Nephron progenitor cell (in vitro differentiated cells): ENCODE results near the gene EXT2.

Experiments used
- DNase-seq: peaks from one replicate; pipeline ENCODE4 v3.0.0; 2021
- H3K27ac Mint-ChIP-seq: 2 replicates; pipeline ENCODE4 v1.8.0; 2021; ENCODE audit warnings: mild to moderate bottlenecking, moderate library complexity, mixed read lengths
- H3K27me3 Mint-ChIP-seq: 2 replicates; pipeline ENCODE4 v1.8.0; 2021; ENCODE audit warnings: mild to moderate bottlenecking, low read depth, mixed read lengths; ENCODE audit not compliant: poor library complexity
- H3K36me3 Mint-ChIP-seq: 2 replicates; pipeline ENCODE4 v1.8.0; 2021; ENCODE audit warnings: low read depth, mixed read lengths
- H3K4me1 Mint-ChIP-seq: 2 replicates; pipeline ENCODE4 v1.8.0; 2021; ENCODE audit warnings: mixed read lengths
- H3K4me3 Mint-ChIP-seq: 2 replicates; pipeline ENCODE4 v1.8.0; 2021; ENCODE audit warnings: mild to moderate bottlenecking, moderate library complexity, mixed read lengths
- H3K9me3 Mint-ChIP-seq: 2 replicates; pipeline ENCODE4 v1.8.0; 2021; ENCODE audit warnings: mild to moderate bottlenecking, moderate library complexity, mixed read lengths
- TF ChIP-seq, protein P1 (sequence below): fragments of 200-600 bp; sonication (generic); IDR thresholded peaks from 2 replicates; pipeline ENCODE4 v1.5.0; 2021; ENCODE audit warnings: antibody characterized with exemption

EXT2 gene

DNA sequence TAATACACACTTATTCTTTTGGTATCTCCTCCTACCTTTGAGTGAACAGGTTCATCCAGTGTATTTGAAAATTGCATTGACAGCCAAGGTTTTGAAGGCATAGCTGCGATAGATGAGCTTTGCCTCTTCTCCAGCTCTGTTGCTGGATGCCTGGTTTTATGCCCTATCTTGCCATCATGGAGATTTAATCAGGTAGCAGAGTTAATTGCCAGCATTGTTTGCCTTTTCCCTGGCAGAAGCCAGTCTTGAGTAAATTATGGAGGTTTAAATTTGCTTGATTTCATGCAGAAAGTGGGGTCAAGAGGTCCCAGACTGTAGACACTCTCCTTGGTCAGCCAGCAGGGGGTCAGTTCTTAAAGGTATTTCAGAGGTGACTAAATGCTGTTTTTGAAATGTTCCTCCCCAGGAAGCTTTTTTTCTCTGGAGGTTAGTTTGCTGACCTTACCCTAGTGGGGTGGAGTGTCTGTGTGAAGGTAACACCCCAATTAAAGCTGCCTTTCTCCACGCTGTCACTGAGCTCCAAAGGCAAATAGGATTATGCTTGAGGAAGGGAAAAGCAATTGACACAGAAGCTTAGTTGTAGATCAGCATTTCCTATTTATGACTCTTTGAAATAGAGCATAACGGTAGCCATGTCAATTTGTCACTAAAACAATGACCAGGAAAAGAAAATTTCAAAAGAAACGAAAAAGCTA lies 96.0 kb downstream of the EXT2 start:
- no peak for DNase-seq
- H3K27me3 Mint-ChIP-seq: peaks cover 20% of the 10 kb centered on the region
- TF ChIP-seq, protein P1, sequence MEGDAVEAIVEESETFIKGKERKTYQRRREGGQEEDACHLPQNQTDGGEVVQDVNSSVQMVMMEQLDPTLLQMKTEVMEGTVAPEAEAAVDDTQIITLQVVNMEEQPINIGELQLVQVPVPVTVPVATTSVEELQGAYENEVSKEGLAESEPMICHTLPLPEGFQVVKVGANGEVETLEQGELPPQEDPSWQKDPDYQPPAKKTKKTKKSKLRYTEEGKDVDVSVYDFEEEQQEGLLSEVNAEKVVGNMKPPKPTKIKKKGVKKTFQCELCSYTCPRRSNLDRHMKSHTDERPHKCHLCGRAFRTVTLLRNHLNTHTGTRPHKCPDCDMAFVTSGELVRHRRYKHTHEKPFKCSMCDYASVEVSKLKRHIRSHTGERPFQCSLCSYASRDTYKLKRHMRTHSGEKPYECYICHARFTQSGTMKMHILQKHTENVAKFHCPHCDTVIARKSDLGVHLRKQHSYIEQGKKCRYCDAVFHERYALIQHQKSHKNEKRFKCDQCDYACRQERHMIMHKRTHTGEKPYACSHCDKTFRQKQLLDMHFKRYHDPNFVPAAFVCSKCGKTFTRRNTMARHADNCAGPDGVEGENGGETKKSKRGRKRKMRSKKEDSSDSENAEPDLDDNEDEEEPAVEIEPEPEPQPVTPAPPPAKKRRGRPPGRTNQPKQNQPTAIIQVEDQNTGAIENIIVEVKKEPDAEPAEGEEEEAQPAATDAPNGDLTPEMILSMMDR: no peak
- peaks cover 72% of the 10 kb centered on the region for H3K36me3 Mint-ChIP-seq
- no peak overlapping the region for H3K4me3 Mint-ChIP-seq
- H3K4me1 Mint-ChIP-seq: peaks cover 35% of the 10 kb centered on the region
- peaks cover 57% of the 10 kb centered on the region for H3K9me3 Mint-ChIP-seq
- peak overlapping the region; percentile 6 for H3K27ac Mint-ChIP-seq

- TF ChIP-seq, protein P1: no peak
- H3K9me3 Mint-ChIP-seq: peaks cover 63% of the 10 kb centered on the region
- peak overlapping the region; percentile 31 for H3K27ac Mint-ChIP-seq
- H3K4me1 Mint-ChIP-seq: peaks cover 35% of the 10 kb centered on the region
- peaks cover 77% of the 10 kb centered on the region for H3K36me3 Mint-ChIP-seq
- no peak for DNase-seq
- H3K4me3 Mint-ChIP-seq: no peak overlapping the region
- H3K27me3 Mint-ChIP-seq: peaks cover 24% of the 10 kb centered on the region
Measured at GRCh38 chr11:44192017-44192385, 96.5 kb downstream of the EXT2 start.

GRCh38 chr11:44192462-44193100 lies 97.1 kb downstream of the EXT2 start:
- Mint-ChIP-seq H3K27me3 (peaks cover 29% of the 10 kb centered on the region), H3K4me1 (peaks cover 40% of the 10 kb centered on the region), H3K9me3 (peaks cover 63% of the 10 kb centered on the region), H3K4me3 (no peak overlapping the region), H3K27ac (no peak overlapping the region), H3K36me3 (peaks cover 77% of the 10 kb centered on the region)
- TF ChIP-seq, protein P1: no peak
- DNase-seq: no peak

- DNase-seq: no peak
- Mint-ChIP-seq H3K4me3 (no peak overlapping the region), H3K27ac (no peak overlapping the region), H3K4me1 (peaks cover 53% of the 10 kb centered on the region), H3K9me3 (peaks cover 56% of the 10 kb centered on the region), H3K36me3 (peaks cover 71% of the 10 kb centered on the region), H3K27me3 (peaks cover 35% of the 10 kb centered on the region)
- TF ChIP-seq, protein P1: no peak
Measured at GRCh38 chr11:44193856-44194255, 98.4 kb downstream of the EXT2 start.

GRCh38 chr11:44198146-44198724 lies 102.8 kb downstream of the EXT2 start:
- Mint-ChIP-seq H3K36me3 (peaks cover 59% of the 10 kb centered on the region), H3K4me1 (peaks cover 52% of the 10 kb centered on the region), H3K9me3 (peaks cover 38% of the 10 kb centered on the region), H3K27ac (peak overlapping the region; percentile 82), H3K27me3 (peaks cover 52% of the 10 kb centered on the region), H3K4me3 (no peak overlapping the region)
- DNase-seq: no peak
- TF ChIP-seq, protein P1: no peak
